OCI-LY3 (cell line): Measurements from ENCODE around the gene CALHM2.

Experiments used
- H2AFZ ChIP-seq: fragments of 200-600, 300-600 bp; shearing (Covaris generic); 2 replicates; pipeline ENCODE4 v1.6.0; 2014; ENCODE audit warnings: antibody characterized with exemption, low read depth, low read length
- H3K27ac ChIP-seq: fragments of 200-600, 300-600 bp; sonication (generic); 2 replicates; pipeline ENCODE4 v1.5.1; 2014; ENCODE audit warnings: mild to moderate bottlenecking, low read length, moderate library complexity, mixed read lengths
- H3K27me3 ChIP-seq: fragments of 200-600, 300-600 bp; sonication (generic); 2 replicates; pipeline ENCODE4 v1.6.1; 2014; ENCODE audit warnings: low read depth, low read length, mixed read lengths
- H3K36me3 ChIP-seq: fragments of 200-600, 300-600 bp; sonication (generic); replicated peaks from 2 replicates; pipeline ENCODE3; 2014; ENCODE audit warnings: low read depth, low read length, mixed read lengths
- H3K4me1 ChIP-seq: fragments of 300-600, 200-600 bp; sonication (generic); 2 replicates; pipeline ENCODE4 v1.6.1; 2014; ENCODE audit warnings: low read length, mixed read lengths
- H3K4me2 ChIP-seq: fragments of 200-600, 300-600 bp; sonication (generic); 2 replicates; pipeline ENCODE4 v1.6.1; 2014; ENCODE audit warnings: low read length, mixed read lengths
- H3K4me3 ChIP-seq: fragments of 300-600, 200-600 bp; sonication (generic); 2 replicates; pipeline ENCODE4 v1.5.1; 2014; ENCODE audit warnings: antibody characterized with exemption, mild to moderate bottlenecking, low read length, moderate library complexity
- H3K79me2 ChIP-seq: fragments of 300-600, 200-600 bp; shearing (Covaris generic); 2 replicates; pipeline ENCODE4 v1.6.1; 2014; ENCODE audit warnings: mild to moderate bottlenecking, low read length, mixed read lengths
- H3K9ac ChIP-seq: fragments of 300-600, 200-600 bp; shearing (Covaris generic); 2 replicates; pipeline ENCODE4 v1.6.0; 2014; ENCODE audit warnings: mild to moderate bottlenecking, low read length, moderate library complexity
- H3K9me3 ChIP-seq: fragments of 200-600, 300-600 bp; shearing (Covaris generic); 2 replicates; pipeline ENCODE4 v1.6.1; 2014; ENCODE audit warnings: low read length, mixed read lengths; ENCODE audit not compliant: insufficient read depth
- H4K20me1 ChIP-seq: fragments of 200-600, 300-600 bp; sonication (generic); 2 replicates; pipeline ENCODE4 v1.6.1; 2016; ENCODE audit warnings: low read length, mixed read lengths; ENCODE audit not compliant: insufficient read depth
- EZH2phosphoT487 ChIP-seq: fragments of 200-600 bp; shearing (Covaris generic); IDR thresholded peaks from 2 replicates; pipeline ENCODE4 v1.6.1; 2018; ENCODE audit warnings: antibody characterized with exemption, mixed run types, low read depth
- TF ChIP-seq, protein P1 (sequence below): fragments of 200-600, 300-600 bp; sonication (generic); IDR thresholded peaks from 2 replicates; pipeline ENCODE4 v1.5.1; 2014; ENCODE audit warnings: antibody characterized with exemption, low read length, low read depth

The CALHM2 gene

GRCh38 chr10:103493916-103494877, 42.0 kb upstream of the CALHM2 start:
- H3K4me3 ChIP-seq = peak overlapping the region; percentile 81
- H3K9ac ChIP-seq = peak overlapping the region; percentile 30; the same call in 1 of the 2 replicates
- no peak overlapping the region for H3K27ac ChIP-seq
- H2AFZ ChIP-seq = no peak overlapping the region
- TF ChIP-seq EZH2phosphoT487 = no peak
- TF ChIP-seq, protein P1, sequence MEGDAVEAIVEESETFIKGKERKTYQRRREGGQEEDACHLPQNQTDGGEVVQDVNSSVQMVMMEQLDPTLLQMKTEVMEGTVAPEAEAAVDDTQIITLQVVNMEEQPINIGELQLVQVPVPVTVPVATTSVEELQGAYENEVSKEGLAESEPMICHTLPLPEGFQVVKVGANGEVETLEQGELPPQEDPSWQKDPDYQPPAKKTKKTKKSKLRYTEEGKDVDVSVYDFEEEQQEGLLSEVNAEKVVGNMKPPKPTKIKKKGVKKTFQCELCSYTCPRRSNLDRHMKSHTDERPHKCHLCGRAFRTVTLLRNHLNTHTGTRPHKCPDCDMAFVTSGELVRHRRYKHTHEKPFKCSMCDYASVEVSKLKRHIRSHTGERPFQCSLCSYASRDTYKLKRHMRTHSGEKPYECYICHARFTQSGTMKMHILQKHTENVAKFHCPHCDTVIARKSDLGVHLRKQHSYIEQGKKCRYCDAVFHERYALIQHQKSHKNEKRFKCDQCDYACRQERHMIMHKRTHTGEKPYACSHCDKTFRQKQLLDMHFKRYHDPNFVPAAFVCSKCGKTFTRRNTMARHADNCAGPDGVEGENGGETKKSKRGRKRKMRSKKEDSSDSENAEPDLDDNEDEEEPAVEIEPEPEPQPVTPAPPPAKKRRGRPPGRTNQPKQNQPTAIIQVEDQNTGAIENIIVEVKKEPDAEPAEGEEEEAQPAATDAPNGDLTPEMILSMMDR = no peak
- no peaks in the 10 kb centered on the region for H3K9me3 ChIP-seq
- H4K20me1 ChIP-seq = no peaks in the 10 kb centered on the region
- 0 out of 2 replicates have a peak, but pooled peaks cover 3% of the 10 kb centered on the region for H3K4me1 ChIP-seq
- H3K79me2 ChIP-seq = no peaks in the 10 kb centered on the region
- H3K4me2 ChIP-seq = peak overlapping the region; percentile 90
- H3K27me3 ChIP-seq = peaks cover 34% of the 10 kb centered on the region
- H3K36me3 ChIP-seq = no peaks in the 10 kb centered on the region

DNA sequence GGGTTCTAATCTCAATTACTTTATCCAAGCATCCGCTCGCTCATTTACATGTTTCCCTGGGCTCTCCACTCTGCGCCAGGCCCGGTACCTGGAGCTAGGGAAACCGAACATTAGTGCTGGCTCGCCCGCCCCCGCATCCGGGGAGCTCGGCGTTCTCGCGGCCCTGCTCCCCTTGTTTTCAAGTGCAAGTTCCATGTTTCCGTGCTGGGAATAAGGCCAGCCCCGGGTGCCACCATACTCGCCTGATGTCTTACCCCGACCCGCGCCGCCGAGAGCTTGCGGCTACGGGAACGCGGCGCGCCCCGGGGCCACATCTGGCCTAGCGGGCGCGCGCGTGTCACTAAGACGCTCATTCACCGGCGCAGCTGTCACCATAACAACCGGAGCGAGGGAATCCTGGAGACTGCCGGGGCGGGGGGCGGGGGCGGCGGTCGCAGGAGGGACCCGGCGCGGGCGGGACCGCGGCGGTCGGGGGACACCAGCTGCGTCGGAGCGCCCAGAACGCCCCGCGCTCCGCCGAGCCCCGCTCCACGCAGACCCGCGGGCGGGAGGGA, 41.3 kb upstream of the CALHM2 start, which contains the start of gene NEURL1:
Gene NEURL1 (plus strand): TSS at position 344 of the 554 bp plus-strand sequence. CDS start 683 bp downstream, outside the sequence.
- Histone ChIP-seq H2AFZ (no peak within 1 kb of the TSS), H3K36me3 (no peaks in the 10 kb centered on the region), H4K20me1 (no peaks in the 10 kb centered on the region), H3K9ac (peak within 1 kb of the TSS; percentile 30; the same call in 1 of the 2 replicates), H3K4me2 (peak within 1 kb of the TSS; percentile 90), H3K4me3 (peak within 1 kb of the TSS; percentile 81), H3K27me3 (peaks cover 31% of the 10 kb centered on the region), H3K79me2 (no peaks in the 10 kb centered on the region), H3K27ac (no peak within 1 kb of the TSS), H3K4me1 (0 out of 2 replicates have a peak, but pooled peaks cover 3% of the 10 kb centered on the region), H3K9me3 (no peaks in the 10 kb centered on the region)
- no peak for TF ChIP-seq EZH2phosphoT487
- TF ChIP-seq, protein P1 = no peak

DNA sequence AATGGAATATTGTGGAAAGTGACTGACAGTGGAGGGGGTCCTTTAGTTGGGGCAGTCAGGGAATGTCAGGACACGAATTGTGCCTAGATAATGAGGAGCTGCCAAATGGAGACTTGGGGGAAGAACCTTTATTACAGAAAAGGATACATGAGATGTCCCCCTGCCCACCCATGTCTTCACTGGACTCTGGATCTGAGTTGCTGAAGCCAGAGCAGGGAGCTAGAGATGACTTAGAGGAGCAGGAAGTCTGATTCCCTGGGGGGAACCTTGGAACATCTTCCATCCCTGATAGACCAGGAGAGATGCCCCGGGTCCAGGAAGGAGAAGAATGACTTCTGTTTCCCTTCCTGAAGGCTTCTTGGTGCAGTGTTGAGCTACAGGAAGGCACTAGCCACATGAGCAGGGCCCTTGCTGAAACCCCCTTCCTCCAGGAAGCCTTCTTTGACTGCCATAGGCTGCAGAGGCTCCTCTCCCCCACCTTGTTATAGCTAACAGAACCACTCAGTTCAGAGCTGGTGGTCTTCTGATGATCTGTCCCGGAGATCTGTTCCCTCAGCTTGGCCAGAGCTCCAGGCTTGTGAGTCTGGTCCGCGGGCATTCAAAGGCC, 40.6 kb upstream of the CALHM2 start:
- no peaks in the 10 kb centered on the region for H4K20me1 ChIP-seq
- H3K9me3 ChIP-seq = no peaks in the 10 kb centered on the region
- H3K4me2 ChIP-seq = peak overlapping the region; percentile 90
- H3K4me1 ChIP-seq = 0 out of 2 replicates have a peak, but pooled peaks cover 3% of the 10 kb centered on the region
- H3K27me3 ChIP-seq = peaks cover 31% of the 10 kb centered on the region
- H3K36me3 ChIP-seq = no peaks in the 10 kb centered on the region
- no peaks in the 10 kb centered on the region for H3K79me2 ChIP-seq
- no peak for TF ChIP-seq EZH2phosphoT487
- TF ChIP-seq, protein P1 = no peak
- H2AFZ ChIP-seq = no peak overlapping the region
- no peak overlapping the region for H3K27ac ChIP-seq
- H3K9ac ChIP-seq = no peak overlapping the region
- peak overlapping the region; percentile 81 for H3K4me3 ChIP-seq
